ENCODE measurements around the gene DDX59.
A peak's percentile ranks its signal among the peaks of the same experiment; 100 is the strongest.

The DDX59 gene

DNA sequence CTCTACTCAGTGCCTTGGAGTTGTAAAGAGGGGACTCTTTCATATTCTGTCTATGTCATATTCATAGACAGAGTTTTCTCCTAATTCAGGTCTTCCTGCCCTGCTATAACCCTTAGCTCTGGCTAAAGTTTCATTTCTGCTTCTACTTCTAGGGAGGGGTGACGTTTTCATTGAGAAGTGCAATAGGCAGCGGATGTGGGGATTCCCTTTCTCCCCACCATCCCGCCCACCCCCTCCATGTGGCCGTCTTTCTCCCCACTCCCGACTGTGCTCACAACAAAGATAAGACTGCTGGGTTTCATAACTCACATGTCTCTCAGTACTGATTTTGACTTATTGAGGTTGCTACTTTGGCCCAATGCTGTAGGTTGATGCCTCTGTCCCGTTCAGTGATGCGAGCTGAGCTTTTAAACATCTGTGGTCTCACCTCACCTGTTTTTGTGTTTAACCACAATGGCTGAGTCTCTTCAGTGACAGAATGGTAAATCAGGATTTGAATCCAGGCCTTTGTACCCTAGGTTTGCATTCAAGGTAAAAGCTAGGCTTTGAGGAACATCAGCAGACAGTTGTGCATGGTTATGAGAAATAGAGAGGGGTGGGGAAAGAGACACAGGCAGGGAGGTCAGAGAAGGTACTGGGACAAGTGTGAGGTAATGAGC, 41.4 kb downstream of the DDX59 start:
- peak; percentile 50 to 56 for DNase-seq

DNA sequence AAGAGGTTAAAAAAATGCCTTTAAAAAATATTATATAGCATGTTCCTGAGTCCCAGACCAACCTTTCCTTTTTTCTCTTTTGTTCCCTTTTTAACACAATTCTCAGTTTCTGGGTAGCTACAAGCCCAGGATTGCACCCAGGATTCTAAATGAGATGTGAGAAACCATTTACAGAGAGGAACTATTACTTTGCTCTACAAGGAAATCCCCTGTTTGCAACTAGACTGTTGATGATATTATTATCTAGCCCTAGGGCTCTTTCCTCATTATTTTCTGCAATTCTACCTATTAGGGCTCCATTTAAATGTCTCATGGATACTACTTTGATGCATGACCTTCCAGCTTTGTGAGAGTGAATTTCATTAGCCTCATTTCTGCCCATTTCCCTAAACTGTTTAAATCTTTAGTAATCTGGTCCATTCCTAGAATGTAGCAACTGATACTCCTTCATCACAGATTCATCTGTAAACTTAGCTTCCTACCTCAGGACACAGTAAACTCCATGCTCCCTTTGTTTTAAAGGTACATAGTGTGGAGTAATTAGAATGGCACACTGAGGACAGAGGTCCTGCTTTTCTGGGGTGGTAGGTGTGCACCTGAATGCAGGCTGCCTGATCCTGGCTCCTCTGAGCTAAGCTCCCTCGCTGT, 42.0 kb downstream of the DDX59 start:
- DNase-seq, result no peak

GRCh38 chr1:200626853-200627534, 42.7 kb downstream of the DDX59 start:
- DNase-seq, result no peak

- DNase-seq, result no peak
Measured at GRCh38 chr1:200625381-200625824, 44.3 kb downstream of the DDX59 start.

DNA sequence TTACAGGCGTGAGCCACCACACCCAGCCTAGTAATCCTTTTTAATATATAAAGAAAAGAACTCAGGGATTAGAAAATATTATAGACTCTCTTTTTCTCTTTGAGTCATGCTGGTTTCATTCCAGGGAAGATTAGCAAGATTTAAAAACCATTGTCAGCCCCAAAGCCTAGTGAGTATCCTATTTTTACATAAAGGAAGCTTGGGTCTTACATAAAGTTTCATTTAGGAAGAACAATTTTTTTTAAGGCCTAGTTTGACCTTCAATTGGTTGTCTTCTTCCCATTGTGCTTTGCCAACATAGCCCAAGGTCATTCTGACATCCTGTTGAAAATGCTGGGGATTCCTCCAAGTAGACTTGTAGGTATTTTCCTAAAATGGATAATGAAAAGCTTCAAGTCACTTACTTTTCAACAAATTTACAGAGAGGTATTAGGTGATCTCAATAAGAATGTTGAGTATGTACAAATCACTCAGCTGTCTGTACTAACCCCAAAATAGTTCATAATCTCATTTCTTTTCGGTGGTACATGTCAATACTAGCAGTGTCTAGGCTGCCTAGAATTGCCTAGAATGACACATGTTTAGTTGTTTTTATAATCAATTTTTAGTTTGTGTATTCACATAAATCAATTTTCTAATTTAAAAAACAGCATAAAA, 44.9 kb downstream of the DDX59 start:
- no peak for DNase-seq

DNA sequence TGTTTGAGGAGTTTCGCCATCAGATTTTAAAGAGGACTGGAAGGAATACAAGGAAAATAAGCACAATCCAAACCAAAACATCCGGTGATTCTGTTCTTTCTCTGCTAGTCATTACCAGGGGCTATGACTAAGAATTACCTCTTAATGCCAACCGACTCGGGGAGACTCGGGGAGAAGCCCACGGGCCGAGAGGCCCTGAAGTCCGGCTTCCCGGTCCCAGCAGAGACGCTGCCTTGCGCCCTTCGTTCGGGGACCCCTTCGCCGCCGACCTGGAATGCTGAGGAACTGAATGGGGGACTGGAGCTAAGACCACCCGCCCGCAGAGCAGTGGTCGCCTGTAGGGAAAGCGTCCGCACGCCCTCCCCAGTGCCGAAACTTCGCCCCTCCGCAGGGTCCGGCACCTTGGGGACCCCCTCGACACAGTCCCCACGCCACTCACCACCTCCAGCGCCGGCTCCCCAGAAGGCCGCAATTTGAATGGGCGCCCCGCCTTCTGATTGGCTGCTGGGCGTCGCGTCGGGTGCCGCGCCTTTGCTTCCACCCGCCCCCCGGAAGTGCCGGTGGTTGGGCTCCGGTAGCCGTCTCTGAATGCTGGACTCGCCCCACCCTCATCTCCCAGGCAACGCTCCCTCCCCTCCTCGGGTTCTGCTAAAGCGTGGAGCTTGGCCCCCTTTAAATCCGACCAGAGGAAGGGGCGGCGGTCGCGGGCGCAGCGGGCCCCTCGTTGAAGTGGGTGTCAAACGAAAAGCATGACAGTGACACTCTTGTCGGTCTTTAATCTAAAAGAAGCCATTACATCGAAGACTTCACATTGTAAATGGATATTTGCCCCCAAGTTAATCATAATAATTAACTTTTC, 49.2 kb downstream of the DDX59 start, which contains the start of gene KIF14:
KIF14 (minus strand) TSS at position 479 of the 859 bp plus-strand sequence. CDS start 2,028 bp downstream, outside the sequence.
- peak; percentile 92 to 93 for DNase-seq

GRCh38 chr1:200619894-200620272, 49.8 kb downstream of the DDX59 start:
- no peak for DNase-seq

- DNase-seq, result no peak
Measured at GRCh38 chr1:200610846-200611245, 58.9 kb downstream of the DDX59 start.

DNA sequence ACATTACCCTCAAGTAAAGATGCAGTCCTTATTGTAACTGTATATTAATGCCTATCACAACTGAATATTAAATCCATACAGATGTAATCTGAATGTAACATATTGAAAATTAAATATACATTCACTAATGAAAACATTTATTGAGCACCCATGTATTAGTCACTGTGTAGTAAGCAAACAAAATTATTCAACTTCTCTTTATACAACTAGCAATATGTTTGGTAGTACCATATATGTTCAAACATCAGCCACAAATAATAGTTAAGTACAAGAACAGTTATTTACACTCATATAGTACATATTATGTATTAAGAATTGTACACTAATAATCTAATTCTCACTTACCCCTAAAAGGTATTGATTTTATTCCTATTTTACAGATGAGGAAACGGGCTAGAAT, 67.1 kb downstream of the DDX59 start:
- DNase-seq, result no peak

All from CD4-positive, alpha-beta T cell treated with Interleukin-1 beta for 1 hour (primary cell).